22Rv1 (cell line): Measurements from ENCODE around the gene KCNQ1.

Experiments
- CTCF ChIP-seq: fragments of 450-650 bp; IDR thresholded peaks from 2 replicates; pipeline ENCODE4 v1.5.1; 2017; ENCODE audit warnings: mild to moderate bottlenecking
- ZFX ChIP-seq: fragments of 450-650 bp; IDR thresholded peaks from 2 replicates; pipeline ENCODE4 v1.6.1; 2017; ENCODE audit warnings: antibody characterized with exemption, borderline replicate concordance

GRCh38 chr11:2576549-2576948 lies 131.7 kb downstream of the KCNQ1 start:
- TF ChIP-seq CTCF (no peak), ZFX (no peak)
